Nephron progenitor cell (in vitro differentiated cells): ENCODE measurements around the gene CDK5.
A peak's percentile ranks its signal among the peaks of the same experiment; 100 is the strongest.

Experiments used
- DNase-seq: peaks from one replicate; pipeline ENCODE4 v3.0.0; 2021
- H3K27ac Mint-ChIP-seq: 2 replicates; pipeline ENCODE4 v1.8.0; 2021; ENCODE audit warnings: mild to moderate bottlenecking, moderate library complexity, mixed read lengths
- H3K27me3 Mint-ChIP-seq: 2 replicates; pipeline ENCODE4 v1.8.0; 2021; ENCODE audit warnings: mild to moderate bottlenecking, low read depth, mixed read lengths; ENCODE audit not compliant: poor library complexity
- H3K36me3 Mint-ChIP-seq: 2 replicates; pipeline ENCODE4 v1.8.0; 2021; ENCODE audit warnings: low read depth, mixed read lengths
- H3K4me1 Mint-ChIP-seq: 2 replicates; pipeline ENCODE4 v1.8.0; 2021; ENCODE audit warnings: mixed read lengths
- H3K4me3 Mint-ChIP-seq: 2 replicates; pipeline ENCODE4 v1.8.0; 2021; ENCODE audit warnings: mild to moderate bottlenecking, moderate library complexity, mixed read lengths
- H3K9me3 Mint-ChIP-seq: 2 replicates; pipeline ENCODE4 v1.8.0; 2021; ENCODE audit warnings: mild to moderate bottlenecking, moderate library complexity, mixed read lengths
- TF ChIP-seq, protein P1 (sequence below): fragments of 200-600 bp; sonication (generic); IDR thresholded peaks from 2 replicates; pipeline ENCODE4 v1.5.0; 2021; ENCODE audit warnings: antibody characterized with exemption

CDK5 gene

DNA sequence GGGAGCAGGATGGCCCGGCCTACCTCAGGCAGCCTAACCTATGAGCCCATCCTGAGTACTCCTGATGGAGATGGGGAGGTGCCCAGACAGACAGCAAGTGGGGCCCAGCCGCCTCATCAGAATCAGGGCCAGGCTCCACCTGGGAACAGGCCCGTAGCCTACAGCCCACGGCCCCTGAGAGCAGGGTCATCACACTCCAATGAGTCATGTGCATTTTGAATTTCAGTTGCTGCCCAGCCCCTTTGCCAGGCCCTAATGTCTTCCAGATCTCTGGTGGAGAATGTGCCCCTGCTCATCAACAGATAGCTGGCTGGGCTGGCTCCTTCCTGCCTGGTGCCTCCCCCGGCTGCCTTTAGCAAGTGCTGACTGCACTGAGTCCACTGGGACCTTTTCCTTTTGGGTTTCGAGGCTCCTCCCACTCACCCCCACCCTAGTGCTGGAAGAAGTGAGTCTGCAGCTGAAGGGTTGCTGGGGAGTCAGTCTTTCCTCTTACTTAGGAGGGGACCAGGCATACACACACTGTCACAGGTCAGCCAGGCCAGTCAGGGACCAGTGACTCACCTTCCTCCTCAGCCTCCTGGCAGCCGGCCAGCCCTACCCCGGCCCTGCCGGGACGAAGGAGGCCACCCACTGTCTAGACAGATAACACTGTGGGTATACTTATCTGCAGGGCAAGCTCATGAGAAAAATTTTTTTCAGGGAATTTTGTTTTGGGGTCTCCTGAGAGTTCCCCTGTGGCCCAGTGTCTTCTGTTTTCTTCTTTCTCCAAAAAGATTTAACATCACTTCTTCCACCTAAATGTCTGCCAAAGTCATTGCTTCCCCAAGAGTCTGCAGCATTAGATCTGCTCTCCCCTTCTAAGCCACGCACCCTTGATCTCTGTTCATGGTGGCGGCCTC is 18.5 kb downstream of the CDK5 start:
- Mint-ChIP-seq H3K27me3 (peaks cover 8% of the 10 kb centered on the region), H3K4me3 (no peak overlapping the region), H3K36me3 (no peaks in the 10 kb centered on the region), H3K27ac (peak overlapping the region; percentile 88), H3K4me1 (peaks cover 17% of the 10 kb centered on the region), H3K9me3 (no peaks in the 10 kb centered on the region)
- peak; percentile 28 for DNase-seq
- TF ChIP-seq, protein P1, sequence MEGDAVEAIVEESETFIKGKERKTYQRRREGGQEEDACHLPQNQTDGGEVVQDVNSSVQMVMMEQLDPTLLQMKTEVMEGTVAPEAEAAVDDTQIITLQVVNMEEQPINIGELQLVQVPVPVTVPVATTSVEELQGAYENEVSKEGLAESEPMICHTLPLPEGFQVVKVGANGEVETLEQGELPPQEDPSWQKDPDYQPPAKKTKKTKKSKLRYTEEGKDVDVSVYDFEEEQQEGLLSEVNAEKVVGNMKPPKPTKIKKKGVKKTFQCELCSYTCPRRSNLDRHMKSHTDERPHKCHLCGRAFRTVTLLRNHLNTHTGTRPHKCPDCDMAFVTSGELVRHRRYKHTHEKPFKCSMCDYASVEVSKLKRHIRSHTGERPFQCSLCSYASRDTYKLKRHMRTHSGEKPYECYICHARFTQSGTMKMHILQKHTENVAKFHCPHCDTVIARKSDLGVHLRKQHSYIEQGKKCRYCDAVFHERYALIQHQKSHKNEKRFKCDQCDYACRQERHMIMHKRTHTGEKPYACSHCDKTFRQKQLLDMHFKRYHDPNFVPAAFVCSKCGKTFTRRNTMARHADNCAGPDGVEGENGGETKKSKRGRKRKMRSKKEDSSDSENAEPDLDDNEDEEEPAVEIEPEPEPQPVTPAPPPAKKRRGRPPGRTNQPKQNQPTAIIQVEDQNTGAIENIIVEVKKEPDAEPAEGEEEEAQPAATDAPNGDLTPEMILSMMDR: no peak

DNA sequence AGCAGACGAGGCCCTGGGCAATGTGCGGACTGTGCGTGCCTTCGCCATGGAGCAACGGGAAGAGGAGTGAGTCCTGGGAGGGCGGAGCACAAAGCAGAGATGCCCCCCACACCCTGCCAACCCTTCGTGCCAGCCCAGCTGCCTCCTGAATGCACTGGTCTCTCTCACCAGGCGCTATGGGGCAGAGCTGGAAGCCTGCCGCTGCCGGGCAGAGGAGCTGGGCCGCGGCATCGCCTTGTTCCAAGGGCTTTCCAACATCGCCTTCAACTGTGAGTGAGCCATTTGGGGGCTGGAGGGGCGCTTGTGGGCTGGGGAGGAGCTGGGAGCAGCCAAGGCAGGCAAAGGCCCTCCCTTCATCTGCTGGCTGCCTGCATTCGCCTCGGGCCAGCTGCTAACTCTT is 21.8 kb downstream of the CDK5 start:
- TF ChIP-seq, protein P1: no peak
- peaks cover 17% of the 10 kb centered on the region for H3K4me1 Mint-ChIP-seq
- DNase-seq: no peak
- peaks cover 5% of the 10 kb centered on the region for H3K27me3 Mint-ChIP-seq
- H3K36me3 Mint-ChIP-seq: no peaks in the 10 kb centered on the region
- H3K4me3 Mint-ChIP-seq: no peak overlapping the region
- H3K27ac Mint-ChIP-seq: peak overlapping the region; percentile 78
- no peaks in the 10 kb centered on the region for H3K9me3 Mint-ChIP-seq

DNA sequence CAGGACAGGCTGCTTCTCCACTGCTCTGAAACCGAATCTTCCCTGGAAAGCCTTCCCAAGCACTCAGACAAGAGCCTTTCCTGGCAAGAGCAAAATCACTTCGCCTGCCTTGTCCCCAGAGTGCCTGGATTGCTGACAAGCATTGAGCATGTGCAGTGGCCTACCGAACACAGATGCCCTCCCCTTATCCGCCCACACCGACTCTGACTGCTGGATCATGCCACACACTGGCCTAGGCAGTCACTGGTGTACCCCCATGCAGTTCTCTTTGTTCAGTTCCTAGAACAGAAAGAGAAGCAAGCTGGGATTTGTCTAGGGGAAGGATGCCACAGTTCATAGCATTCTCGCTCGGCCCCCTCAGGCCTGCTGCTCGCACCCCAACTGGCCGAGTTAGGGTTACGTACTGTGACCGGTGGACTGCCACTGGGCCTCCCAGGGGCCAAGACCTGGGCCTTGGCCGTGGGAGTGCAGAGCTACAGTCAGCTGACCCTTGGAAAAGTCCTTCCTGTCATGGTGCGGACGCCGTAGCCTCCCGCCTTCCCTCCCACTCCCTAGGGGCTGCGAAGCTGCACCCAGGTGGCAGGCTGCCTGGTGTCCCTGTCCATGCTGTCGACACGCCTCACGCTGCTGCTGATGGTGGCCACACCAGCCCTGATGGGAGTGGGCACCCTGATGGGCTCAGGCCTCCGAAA is 22.5 kb downstream of the CDK5 start:
- no peak for DNase-seq
- Mint-ChIP-seq H3K4me1 (peaks cover 17% of the 10 kb centered on the region), H3K4me3 (no peak overlapping the region), H3K27me3 (no peaks in the 10 kb centered on the region), H3K27ac (peak overlapping the region; percentile 78), H3K9me3 (no peaks in the 10 kb centered on the region), H3K36me3 (no peaks in the 10 kb centered on the region)
- TF ChIP-seq, protein P1: no peak

DNA sequence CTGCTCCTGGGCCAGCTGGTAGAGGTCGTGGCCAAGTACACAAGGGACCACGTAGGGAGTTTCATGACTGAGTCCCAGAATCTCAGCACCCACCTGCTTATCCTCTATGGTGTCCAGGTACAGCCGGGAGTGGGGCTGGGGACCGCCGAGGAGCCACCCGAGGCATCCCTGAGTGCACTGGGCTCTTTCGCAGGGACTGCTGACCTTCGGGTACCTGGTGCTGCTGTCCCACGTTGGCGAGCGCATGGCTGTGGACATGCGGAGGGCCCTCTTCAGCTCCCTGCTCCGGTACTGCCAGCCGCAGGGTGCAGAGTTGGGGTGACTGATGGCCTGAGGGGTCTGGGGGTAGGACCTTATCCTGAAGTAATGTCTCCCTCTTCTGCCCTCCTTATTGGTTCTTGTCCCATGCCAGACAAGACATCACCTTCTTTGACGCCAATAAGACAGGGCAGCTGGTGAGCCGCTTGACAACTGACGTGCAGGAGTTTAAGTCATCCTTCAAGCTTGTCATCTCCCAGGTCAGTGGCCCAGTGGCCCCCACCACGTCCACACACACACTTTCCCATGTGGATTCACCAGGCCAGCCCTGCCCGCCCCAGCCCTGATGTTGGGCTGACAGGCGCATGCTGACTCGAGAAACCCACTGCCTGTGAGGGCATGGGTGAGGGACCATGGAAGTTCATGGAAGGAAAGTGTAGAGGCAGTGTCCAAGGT is 23.2 kb downstream of the CDK5 start:
- Mint-ChIP-seq H3K36me3 (no peaks in the 10 kb centered on the region), H3K27me3 (no peaks in the 10 kb centered on the region), H3K4me3 (no peak overlapping the region), H3K4me1 (peaks cover 10% of the 10 kb centered on the region), H3K9me3 (no peaks in the 10 kb centered on the region), H3K27ac (no peak overlapping the region)
- TF ChIP-seq, protein P1: no peak
- DNase-seq: no peak

DNA sequence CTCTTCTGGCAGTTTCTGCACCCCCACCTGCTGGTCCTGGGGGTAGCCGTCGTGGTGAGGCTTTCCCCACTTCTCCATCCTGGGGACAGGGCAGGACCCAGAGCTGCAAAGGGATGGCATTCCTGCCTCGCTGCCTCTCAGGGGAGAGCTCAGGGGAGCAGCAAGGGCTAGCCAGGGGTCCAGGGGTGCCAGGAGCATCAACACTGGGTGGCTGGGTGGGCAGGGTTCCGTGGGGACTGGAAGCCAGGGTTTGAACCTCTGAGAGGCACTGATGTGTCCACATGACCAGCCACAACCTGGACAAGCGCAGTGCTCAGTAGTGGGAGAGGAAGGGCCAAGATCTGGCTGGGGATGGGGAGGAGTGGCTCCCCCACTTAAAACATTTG is 23.8 kb downstream of the CDK5 start:
- Mint-ChIP-seq H3K27me3 (no peaks in the 10 kb centered on the region), H3K27ac (no peak overlapping the region), H3K4me3 (no peak overlapping the region), H3K9me3 (no peaks in the 10 kb centered on the region), H3K4me1 (peaks cover 9% of the 10 kb centered on the region), H3K36me3 (no peaks in the 10 kb centered on the region)
- TF ChIP-seq, protein P1: no peak
- DNase-seq: no peak
